ENCODE measurements around the gene DENND1C. TPM values are rescaled to one million over a fixed set of nuclear protein-coding genes. Genes with fewer than 3 reads are reported as not detected.

DENND1C gene
- total RNA-seq, 1 donor from 2014 or later: not detected

GRCh38 chr19:6498294-6499036 lies 16.9 kb upstream of the DENND1C start:
- TF ChIP-seq CTCF (IDR thresholded peaks at IDR 0.05): no peak
- Mint-ChIP-seq H3K4me3 (ENCODE audit: unreplicated experiment) (no peak overlapping the region), H3K36me3 (ENCODE audit: unreplicated experiment) (no peaks in the 10 kb centered on the region), H3K27ac (ENCODE audit: unreplicated experiment) (no peak overlapping the region), H3K9me3 (ENCODE audit: unreplicated experiment) (no peaks in the 10 kb centered on the region), H3K4me1 (ENCODE audit: unreplicated experiment) (peaks cover 5% of the 10 kb centered on the region), H3K27me3 (ENCODE audit: unreplicated experiment) (peaks cover 29% of the 10 kb centered on the region)
- no peak for DNase-seq (ENCODE audit: extremely low spot score, unreplicated experiment)

- DNase-seq (ENCODE audit: extremely low spot score, unreplicated experiment): no peak
- TF ChIP-seq CTCF (IDR thresholded peaks at IDR 0.05): no peak
- no peak overlapping the region for H3K4me3 Mint-ChIP-seq (ENCODE audit: unreplicated experiment)
- peaks cover 5% of the 10 kb centered on the region for H3K9me3 Mint-ChIP-seq (ENCODE audit: unreplicated experiment)
- H3K36me3 Mint-ChIP-seq (ENCODE audit: unreplicated experiment): no peaks in the 10 kb centered on the region
- H3K27ac Mint-ChIP-seq (ENCODE audit: unreplicated experiment): no peak overlapping the region
- peaks cover 15% of the 10 kb centered on the region for H3K27me3 Mint-ChIP-seq (ENCODE audit: unreplicated experiment)
- H3K4me1 Mint-ChIP-seq (ENCODE audit: unreplicated experiment): no peaks in the 10 kb centered on the region
Observed at GRCh38 chr19:6495947-6496346, 14.4 kb upstream of the DENND1C start.

GRCh38 chr19:6494438-6495036 lies 12.9 kb upstream of the DENND1C start:
- H3K27me3 Mint-ChIP-seq (ENCODE audit: unreplicated experiment): peaks cover 9% of the 10 kb centered on the region
- no peak for DNase-seq (ENCODE audit: extremely low spot score, unreplicated experiment)

GRCh38 chr19:6491802-6492592 lies 10.4 kb upstream of the DENND1C start:
- Mint-ChIP-seq H3K27me3 (ENCODE audit: unreplicated experiment) (peaks cover 2% of the 10 kb centered on the region), H3K4me1 (ENCODE audit: unreplicated experiment) (no peaks in the 10 kb centered on the region), H3K9me3 (ENCODE audit: unreplicated experiment) (peaks cover 5% of the 10 kb centered on the region), H3K4me3 (ENCODE audit: unreplicated experiment) (no peak overlapping the region), H3K36me3 (ENCODE audit: unreplicated experiment) (no peaks in the 10 kb centered on the region), H3K27ac (ENCODE audit: unreplicated experiment) (no peak overlapping the region)
- TF ChIP-seq CTCF (IDR thresholded peaks at IDR 0.05): no peak
- no peak for DNase-seq (ENCODE audit: extremely low spot score, unreplicated experiment)

More at GRCh38 chr19:6494438-6495036, 12.9 kb upstream of the DENND1C start:
- Mint-ChIP-seq H3K4me3 (ENCODE audit: unreplicated experiment) (no peak overlapping the region), H3K27ac (ENCODE audit: unreplicated experiment) (no peak overlapping the region), H3K36me3 (ENCODE audit: unreplicated experiment) (no peaks in the 10 kb centered on the region), H3K4me1 (ENCODE audit: unreplicated experiment) (no peaks in the 10 kb centered on the region), H3K9me3 (ENCODE audit: unreplicated experiment) (peaks cover 5% of the 10 kb centered on the region)
- no peak for TF ChIP-seq CTCF (IDR thresholded peaks at IDR 0.05)

- no peak overlapping the region for H3K4me3 Mint-ChIP-seq (ENCODE audit: unreplicated experiment)
- no peak for DNase-seq (ENCODE audit: extremely low spot score, unreplicated experiment)
- peaks cover 2% of the 10 kb centered on the region for H3K27me3 Mint-ChIP-seq (ENCODE audit: unreplicated experiment)
- no peak overlapping the region for H3K27ac Mint-ChIP-seq (ENCODE audit: unreplicated experiment)
- no peaks in the 10 kb centered on the region for H3K4me1 Mint-ChIP-seq (ENCODE audit: unreplicated experiment)
- TF ChIP-seq CTCF (IDR thresholded peaks at IDR 0.05): no peak
- no peaks in the 10 kb centered on the region for H3K36me3 Mint-ChIP-seq (ENCODE audit: unreplicated experiment)
- H3K9me3 Mint-ChIP-seq (ENCODE audit: unreplicated experiment): peaks cover 5% of the 10 kb centered on the region
Observed at GRCh38 chr19:6490134-6490533, 8.5 kb upstream of the DENND1C start.
